Fibroblast of upper back skin (primary cell): Measurements from ENCODE around the gene CLPTM1L.
"Not testable (repeated sequence)": the region's sequence is repeated elsewhere in the genome, so short reads cannot be mapped to it uniquely, and the experiment has no call there.

Source experiments
- DNase-seq: peaks from one replicate; pipeline ENCODE4 v3.0.0-alpha.2; 2013

Gene CLPTM1L

DNA sequence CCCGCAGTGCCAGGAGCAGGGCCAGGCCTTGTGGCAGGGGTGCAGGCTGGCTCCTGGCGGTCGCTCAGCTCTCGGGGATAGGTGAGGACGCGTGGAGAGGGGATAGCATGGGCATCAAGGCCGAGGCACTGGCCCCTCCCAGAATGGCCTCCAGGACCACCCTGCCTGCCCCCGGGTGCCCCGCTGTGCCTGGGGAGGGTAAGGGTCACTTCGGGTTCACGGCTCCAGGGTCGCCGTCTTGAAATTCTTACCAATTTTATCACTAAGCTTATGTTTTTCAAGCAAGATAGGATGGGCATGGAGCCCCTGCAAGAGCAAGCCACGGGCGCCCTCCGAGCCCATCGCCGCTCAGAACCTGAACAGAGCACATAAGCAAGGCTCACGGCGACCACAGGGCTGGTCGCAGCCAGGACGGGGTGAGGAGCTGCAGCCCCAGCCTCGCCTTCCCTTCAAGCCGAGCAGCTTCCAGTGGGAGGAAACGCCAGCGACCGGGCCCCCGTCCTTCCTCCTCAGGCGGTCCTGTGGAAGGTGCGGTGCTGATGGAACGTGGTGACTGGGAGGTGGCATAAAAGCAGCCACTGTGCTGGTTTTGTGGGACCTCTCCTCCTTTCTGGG, 14.2 kb upstream of the CLPTM1L start:
- DNase-seq, result no peak

DNA sequence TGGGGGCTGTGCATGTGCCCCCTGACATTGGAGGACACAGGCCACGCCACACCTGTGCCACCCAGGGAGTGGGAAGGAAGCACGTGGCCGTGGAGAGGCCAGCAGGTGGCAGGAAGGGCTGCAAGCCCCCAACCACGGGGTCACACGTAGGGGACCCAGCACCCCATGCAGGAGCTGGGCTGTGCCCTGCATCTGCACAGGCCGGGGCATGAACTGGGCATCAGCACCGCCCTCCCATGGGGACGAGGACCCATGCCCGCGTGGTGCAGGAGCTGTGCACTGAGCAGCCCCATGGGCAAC, 13.8 kb upstream of the CLPTM1L start:
- no peak for DNase-seq

DNA sequence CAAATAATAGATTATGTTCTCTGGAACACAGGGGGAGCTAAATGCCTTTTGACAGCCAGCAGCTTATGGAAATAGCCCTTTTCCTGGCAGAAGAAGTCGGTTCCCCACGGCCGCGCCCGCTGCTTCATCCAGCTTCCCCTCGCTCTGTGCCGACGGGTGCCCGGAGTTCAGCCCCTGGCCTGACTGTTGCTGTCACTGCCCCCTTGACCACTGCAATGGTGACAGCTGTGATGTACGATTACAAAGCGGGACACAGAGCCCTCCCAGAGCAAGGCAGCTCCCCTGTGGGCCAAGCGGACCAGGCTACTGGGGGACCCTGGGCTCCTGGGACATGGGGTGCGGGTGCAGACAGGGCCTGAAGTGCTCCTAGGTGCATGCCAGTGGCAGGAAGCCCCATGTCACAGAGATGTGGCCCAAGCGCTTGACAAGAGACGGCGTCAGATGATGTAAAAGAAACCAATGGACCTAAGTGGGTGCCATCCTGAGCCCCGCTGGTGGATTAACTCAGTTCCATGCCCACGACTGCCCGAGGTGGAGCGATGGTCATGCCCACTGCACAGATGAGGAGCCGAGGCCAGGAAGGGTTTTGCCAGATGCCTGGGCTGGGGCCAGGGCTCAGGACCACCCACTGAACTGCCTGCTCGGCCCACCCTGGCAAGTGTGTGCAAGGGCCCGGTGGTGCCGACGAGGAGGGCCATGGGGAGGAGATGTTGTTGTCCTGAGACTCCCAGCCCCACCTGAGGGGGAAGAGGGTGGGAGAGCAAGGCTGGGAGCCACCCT, 13.2 kb upstream of the CLPTM1L start:
- DNase-seq, result no peak

DNA sequence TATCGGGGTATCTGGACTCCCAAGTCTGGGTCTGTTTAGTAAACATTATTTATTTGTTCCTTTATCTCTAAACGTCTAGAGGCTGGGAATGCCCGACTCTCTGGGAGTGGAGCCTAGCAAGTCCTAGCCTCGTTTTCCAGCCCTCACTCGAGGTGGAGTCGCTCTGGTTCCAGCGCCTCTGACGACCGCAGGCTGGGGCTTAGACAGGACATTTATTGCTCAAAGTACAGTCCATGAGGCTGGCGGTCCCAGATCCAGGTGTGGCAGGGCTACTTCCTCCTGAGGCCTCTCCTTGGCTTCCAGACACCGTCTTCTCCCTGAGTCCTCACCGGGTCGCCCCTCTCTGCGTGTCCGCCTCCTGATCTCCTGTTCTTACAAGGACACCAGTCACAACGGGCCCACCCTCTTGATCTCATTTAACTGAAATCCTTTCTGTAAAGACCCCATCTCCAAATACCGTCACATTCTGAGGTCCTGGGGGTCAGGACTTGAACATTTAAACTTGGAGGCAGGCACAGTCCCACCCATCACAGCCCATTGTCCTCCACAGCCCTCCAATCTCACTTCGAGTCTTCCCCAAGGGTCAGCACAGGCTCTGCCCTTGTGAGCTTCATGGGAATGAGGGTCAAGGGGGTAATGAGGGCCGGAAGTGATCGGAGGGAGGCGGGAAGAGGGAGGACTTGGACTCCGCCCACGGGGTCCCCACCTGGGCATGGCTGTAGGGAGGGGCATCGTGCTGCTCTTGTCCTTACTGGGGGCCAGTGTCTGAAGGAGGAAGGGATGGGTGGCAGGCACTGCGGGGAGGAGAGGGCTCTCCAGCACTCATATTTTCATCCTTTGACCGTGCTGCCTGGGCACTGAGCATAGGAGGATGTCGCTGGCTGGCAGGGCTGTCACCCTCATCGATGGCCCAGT, 12.2 kb upstream of the CLPTM1L start:
- no peak for DNase-seq

DNA sequence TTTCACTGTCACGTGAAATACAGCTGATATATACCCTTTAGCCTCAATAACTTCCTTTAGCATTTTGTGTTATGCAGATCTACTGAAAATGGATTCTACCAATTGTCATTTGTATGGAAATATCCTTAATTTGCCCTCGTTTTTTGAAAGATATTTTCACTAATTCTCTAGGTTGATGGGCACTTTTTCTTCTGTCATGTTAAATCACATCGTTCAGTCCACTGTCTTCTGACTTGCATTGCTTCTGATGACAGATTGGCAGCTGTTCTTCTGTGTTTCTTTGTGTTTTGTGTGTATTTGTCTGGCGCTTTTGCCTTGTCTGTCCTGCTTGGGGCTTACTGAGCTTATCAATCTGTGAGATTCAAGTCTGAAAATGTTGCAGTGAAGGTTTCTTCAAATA, 9.7 kb upstream of the CLPTM1L start:
- no peak for DNase-seq

DNA sequence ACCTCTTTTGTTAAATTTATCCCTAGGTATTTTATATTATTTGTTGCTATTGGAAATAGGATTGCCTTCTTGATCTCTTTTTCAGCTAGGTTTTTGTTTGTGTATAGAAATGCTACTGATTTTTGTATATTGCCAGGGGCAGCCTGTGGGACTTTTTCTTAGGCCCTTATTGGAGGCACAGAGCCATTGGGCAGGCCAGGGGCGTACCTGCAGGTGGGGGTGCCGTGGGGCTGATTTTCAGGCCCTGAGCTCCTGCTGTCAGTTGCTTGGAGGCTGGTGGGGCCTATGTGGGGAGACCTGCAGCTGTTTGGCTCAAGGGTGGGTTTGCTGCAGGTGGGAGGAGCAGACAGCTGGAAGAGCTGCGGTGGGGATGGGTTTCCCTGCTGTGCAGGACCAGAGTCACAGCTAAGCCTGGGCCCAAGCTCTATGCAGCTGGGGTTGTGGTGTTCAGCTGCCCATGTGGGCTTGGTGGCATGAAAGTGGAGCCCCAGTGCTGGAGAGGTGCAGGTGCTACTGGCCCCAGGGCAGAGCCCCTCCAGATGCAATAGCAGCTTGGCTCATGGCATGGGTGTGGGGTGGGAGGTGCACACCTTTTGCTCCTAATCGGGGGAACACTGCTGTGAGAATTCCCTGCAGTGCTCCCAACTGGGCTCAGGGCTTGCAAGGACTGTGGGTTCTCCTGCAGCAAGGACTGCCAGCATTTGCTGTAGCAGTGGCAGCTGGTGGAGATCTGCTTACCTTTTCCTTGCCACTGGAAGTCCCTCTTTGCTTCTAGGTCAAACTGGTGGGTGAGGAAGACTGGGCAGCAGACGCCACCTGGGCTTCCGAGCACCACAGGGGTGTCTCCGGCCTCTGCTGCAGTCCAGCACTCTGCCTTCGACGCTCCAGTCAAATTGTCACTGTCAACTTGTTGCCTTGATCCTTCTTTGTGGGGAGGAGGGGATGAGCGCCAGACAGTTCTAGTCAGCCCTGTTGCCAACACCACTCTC, 7.6 kb upstream of the CLPTM1L start:
- no peak for DNase-seq

DNA sequence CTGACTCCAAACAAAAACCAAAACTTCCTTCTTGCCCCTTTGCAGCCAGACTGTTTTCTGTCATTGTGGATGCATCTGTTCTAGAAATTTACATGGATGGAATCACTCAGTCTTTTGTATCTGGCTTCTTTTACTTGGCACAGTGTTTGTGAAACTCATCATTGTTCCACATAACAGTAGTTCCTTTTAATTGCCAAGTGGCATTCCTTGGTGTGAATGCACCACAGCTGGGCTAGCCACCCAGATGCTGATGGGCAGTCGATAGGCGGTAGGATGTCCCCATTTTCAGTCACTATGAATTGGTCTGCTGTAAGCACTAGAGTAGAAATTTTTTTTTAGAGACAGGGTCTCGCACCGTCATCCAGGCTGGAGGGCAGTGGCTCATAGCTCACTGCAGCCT, 6.3 kb upstream of the CLPTM1L start:
- DNase-seq, result no peak

DNA sequence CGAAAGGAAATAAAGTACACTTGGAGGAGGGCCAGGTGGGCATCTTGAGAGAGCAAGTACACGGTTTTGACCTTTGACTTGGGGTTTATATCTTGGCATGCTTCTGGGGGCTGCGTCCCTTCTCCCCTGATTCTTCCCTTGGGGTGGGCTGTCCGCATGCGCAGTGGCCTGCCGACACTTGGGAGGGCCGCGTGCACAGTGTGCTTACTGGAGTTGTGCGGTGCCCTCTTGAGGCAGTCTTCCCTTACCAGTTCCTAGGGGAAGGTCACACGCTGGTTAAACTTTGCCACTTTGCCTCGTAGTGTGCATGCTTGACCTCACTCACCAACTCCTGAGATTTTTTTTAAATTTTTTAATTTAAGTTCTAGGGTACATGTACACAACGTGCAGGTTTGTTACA, 4.3 kb upstream of the CLPTM1L start:
- DNase-seq, result no peak

DNA sequence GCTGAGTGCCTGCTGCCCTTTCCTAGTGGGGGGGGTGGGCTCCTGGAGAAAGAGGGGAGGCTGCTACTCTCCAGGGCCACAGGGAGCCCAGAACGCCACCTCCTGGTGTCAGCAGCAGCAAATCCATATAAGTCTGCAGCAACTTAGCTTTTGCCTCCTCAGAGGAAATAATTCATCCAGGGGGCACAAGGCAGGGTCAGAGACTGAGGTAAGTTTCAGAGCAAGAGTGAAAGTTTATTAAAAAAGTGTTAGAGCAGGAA, 4.0 kb upstream of the CLPTM1L start:
- no peak for DNase-seq

DNA sequence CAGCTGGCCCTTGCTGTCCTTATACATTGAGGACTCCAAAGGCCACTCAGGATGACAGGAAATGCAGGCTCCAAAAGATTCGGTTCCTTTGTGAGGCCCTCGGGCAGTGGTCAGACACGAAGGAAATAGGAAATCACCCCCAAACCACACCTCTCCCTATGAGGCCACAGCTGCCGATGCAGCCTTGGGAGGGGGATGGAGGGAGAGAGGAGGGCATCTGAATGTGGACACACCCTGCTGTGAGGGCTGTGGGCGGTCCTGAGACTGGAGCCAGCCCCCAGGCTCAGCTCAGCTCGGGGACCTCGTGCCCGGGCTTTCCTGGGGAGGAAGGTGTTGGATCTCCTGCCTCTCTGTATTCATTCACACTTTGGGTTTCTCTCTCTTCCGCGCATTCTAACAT, 2.7 kb upstream of the CLPTM1L start:
- DNase-seq, result no peak

DNA sequence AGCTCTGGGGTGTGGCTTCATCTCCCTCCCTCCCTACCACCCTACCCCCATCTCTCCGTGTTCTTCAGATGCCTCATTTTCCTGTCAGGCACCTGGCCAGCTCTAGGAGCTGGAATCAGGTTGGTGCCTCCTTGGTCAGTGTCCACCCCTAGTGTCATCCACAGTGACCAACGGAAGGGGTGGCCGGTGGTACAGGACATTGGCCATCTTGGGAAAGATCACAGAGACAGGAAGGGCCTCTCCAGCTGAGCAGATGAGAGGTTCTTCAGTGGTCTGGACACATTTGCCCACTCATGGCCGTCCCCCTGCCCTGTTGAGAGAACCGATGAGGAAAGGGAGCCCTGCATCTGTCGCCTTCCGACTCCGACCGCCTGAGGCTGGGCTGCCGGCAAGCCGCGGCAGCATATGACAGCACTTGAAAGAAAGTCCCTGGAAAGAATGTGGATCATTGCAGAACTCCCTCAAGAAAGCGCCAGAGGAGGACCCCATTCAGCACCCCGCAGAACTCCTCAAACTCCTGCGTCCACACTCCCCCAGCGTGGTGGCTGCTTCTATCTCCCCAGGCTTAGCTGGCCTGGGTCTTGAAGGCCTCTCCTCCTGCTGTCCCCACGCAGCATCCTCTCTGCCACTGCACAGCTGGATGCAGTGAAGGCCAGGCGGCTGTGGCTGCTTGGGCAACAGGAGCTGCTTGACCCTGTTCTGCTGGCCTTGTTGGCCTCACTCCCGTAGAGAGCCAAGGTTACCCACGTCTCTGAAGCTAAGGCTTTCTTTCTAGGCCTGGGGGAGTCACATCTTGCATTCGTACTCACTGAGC, 1.9 kb upstream of the CLPTM1L start:
- DNase-seq, result no peak

DNA sequence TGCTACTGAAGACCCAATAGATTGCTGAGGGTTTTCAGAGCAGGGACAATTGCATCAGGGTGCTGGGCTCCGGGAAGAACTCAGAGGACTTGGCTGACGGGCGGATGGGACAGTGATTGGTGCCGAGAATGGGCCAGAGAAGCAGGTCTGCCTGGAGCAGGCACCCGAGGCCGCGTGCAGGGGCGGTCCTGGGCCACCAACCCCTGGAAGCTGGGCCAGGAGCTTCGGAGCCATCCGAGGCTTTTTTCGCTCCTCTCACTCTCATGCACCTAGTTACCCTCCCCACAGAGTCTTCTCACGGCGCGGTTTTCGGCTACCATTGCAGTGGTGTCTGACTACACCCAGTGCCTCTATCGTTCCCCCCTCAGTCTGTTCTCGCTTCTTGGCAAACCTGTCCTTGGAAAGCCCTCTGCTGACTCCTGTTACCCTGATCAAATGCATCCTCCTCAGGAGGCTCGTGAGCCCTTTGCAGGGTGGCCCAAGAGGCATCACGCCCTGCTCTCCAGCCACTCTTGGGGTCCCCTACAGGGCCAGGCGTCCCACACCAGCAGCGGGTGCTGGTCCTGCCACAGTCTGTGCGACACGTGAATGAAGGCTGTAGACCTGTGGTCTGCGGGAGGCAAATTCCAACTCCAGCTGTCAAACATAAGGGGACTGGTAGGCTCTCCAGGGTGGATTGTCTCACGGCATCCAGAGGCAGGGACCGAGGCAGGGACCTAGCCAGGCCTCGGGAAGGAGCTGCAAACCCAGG, 1.2 kb upstream of the CLPTM1L start:
- no peak for DNase-seq

DNA sequence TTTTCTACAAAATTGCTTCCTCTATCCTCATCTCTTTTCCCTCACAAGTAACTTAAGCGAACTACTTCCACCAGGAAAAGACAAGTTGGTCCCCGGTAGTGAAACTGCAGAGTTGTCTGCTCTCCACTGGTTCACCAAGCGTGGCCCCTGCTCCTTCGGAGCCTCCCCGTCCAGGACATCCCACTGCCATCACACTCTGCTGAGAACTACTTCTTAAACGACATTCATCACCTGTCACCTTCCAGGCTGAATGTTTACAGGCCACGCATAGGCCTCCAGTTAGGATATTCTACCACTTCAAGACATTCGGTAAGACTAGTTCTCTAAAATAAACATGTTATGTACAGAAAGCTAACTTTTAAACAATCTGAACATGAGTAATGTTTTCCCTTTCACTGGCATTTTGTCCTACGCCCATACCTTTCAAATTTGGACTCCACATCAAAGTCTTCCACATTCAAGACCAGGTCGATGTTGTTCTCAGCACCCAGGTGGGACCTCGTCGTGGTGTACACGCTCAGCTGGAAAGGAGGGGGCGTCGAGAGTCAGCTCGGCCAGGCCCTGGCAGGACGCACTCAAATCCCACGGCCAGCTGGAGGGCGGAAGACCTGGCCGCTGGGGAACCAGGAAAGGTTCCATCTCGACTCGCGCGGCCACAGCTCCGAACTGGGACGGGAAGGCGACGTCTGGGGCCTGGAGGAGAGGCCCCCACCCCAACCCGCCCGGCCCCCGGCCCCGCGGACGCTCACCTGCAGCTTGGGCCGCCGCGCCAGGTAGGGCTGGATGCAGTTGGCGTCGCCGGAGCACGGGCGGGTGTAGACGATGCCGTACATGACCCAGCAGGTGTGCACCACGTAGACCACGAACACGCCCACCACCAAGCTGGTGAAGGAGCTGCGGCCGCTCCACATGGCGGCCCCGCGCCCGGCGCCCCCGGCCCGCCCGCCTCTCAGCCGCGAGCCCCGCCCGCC, 683 bp downstream of the CLPTM1L start:
- DNase-seq, result no peak

DNA sequence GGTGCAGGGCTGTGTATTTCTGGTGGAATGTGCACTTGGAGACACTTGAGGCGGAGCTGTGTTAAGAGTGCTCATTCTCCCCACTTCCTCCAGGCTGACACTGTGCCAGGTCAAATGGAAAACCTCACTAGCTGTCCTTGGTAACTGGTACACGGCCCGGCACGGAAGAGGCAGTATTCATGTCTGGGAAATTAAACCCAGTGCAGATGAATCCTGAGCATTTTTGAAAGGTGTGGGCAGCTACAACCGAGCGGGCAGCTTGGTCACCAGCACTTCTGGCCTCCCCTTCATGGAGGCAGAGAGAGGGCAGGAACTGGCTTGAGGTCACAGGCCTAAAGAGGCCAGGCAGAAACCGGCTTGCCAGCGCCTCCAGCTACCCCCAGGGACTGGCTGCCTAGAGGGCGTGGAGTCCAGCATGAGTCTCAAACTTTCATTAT, 1.6 kb downstream of the CLPTM1L start:
- DNase-seq, result no peak

DNA sequence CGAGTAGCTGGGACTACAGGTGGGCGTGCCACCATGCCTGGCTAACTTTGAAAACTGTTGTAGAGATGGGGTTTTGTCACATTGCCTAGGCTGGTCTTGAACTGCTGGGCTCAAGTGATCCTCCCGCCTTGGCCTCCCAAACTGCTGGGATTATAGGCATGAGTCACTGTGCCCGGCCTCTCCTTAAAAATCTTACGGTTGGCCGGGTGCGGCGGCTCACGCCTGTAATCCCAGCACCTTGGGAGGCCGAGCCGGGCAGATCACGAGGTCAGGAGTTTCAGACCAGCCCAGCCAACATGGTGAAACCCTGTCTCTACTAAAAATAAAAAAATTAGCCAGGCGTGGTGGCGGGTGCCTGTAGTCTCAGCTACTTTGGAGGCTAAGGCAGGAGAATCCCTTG, 2.2 kb downstream of the CLPTM1L start:
- not testable (repeated sequence) for DNase-seq

DNA sequence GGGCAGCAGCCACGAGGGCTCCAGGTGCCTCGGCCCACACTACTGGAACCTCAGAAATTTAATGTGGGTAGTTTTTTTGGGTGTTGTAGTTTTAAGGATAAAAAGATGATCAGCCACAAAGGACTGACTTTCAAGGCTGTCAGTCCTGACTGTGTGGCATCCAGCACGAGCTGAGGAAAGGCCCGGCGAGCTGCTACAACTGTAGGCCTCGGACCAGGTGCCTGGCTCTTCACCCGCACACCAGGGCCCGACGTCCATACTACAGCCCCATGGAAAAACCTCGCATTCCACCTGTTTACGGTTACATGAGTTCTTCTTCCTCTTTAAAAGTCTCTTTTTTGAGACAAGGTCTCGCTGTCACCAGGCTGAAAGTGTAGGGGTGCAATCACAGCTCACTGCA, 2.6 kb downstream of the CLPTM1L start:
- no peak for DNase-seq

DNA sequence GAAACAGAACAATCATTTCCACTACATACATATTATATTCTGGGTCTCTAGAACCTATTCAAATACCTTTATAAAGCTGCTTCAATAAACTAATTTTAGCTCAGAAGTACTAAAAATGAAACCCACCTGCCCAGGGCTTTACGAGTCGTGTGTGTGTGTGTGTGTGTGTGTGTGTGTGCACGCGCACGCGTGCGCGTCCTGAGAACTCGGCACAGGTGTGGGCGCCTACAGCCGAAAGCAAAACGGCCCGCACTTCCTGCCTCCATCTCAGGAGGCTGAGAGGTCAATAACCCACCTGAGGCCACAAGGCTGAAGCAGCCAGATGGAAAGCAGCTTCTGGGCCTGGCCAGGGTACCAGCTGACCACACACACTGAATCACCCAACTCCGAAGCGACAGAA, 3.0 kb downstream of the CLPTM1L start:
- no peak for DNase-seq

DNA sequence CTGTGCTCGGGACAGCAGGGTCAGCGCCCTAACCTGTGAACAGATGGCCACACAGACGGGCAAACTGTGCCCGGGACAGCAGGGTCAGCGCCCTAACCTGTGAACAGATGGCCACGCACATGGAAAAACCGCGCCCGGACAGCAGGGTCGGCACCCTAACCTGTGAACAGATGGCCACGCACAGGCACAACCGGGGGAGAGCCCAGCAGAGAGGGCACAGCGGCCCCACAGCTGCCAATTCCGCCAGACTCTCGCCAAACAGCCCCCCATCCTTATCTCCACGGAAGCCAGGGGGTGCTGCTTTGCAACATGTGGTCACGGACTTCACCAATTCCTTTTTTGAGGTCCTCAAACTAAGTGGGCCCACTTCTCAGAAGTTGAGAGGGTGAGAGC, 5.1 kb downstream of the CLPTM1L start:
- not testable (repeated sequence) for DNase-seq

DNA sequence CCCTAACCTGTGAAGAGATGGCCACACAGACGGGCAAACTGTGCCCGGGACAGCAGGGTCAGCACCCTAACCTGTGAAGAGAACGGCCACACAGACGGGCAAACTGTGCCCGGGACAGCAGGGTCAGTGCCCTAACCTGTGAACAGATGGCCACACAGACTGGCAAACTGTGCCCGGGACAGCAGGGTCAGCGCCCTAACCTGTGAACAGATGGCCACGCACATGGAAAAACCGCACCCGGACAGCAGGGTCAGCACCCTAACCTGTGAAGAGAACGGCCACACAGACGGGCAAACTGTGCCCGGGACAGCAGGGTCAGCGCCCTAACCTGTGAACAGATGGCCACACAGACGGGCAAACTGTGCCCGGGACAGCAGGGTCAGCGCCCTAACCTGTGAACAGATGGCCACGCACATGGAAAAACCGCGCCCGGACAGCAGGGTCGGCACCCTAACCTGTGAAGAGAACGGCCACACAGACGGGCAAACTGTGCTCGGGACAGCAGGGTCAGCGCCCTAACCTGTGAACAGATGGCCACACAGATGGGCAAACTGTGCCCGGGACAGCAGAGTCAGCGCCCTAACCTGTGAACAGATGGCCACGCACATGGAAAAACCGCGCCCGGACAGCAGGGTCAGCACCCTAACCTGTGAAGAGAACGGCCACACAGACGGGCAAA, 5.6 kb downstream of the CLPTM1L start:
- DNase-seq, result not testable (repeated sequence)
